Astrocyte (in vitro differentiated cells and primary cell): ENCODE measurements around the gene MSI1. TPM values are rescaled to one million over a fixed set of nuclear protein-coding genes. Genes with fewer than 3 reads are reported as not detected.

ENCODE experiments used
- DNase-seq: peaks from one replicate; pipeline ENCODE4 v3.0.0-alpha.2; 2010; ENCODE audit warnings: low read depth
- FAIRE-seq: peaks from 2 replicates; lab custom pipeline; 2011; peaks lifted over from hg19 to GRCh38; lab: Jason Lieb, UNC
- H2AFZ ChIP-seq: 2 replicates; pipeline ENCODE4 v1.6.0; 2012; ENCODE audit warnings: low read depth, low read length, inconsistent platforms
- H3K27ac ChIP-seq: 2 replicates; pipeline ENCODE4 v1.5.1; 2011; ENCODE audit warnings: low read depth, low read length, inconsistent platforms
- H3K27me3 ChIP-seq: 2 replicates; pipeline ENCODE4 v1.6.0; 2011; ENCODE audit warnings: low read length, inconsistent platforms; ENCODE audit not compliant: insufficient read depth
- H3K36me3 ChIP-seq: 2 replicates; pipeline ENCODE4 v1.5.1; 2011; ENCODE audit warnings: low read length, inconsistent platforms; ENCODE audit not compliant: insufficient read depth
- H3K4me1 ChIP-seq: 2 replicates; pipeline ENCODE4 v1.5.1; 2011; ENCODE audit warnings: low read length, inconsistent platforms; ENCODE audit not compliant: insufficient read depth
- H3K4me2 ChIP-seq: 2 replicates; pipeline ENCODE4 v1.6.0; 2012; ENCODE audit warnings: low read length, inconsistent platforms
- H3K4me3 ChIP-seq: 2 replicates; pipeline ENCODE4 v1.5.1; 2011; ENCODE audit warnings: low read depth, mild to moderate bottlenecking, low read length, inconsistent platforms; ENCODE audit not compliant: insufficient read depth
- H3K79me2 ChIP-seq: 2 replicates; pipeline ENCODE4 v1.6.0; 2012; ENCODE audit warnings: mild to moderate bottlenecking, low read length, inconsistent platforms; ENCODE audit not compliant: insufficient read depth
- H3K9ac ChIP-seq: 2 replicates; pipeline ENCODE4 v1.6.0; 2012; ENCODE audit warnings: mild to moderate bottlenecking, low read length, inconsistent platforms
- H3K9me3 ChIP-seq: 2 replicates; pipeline ENCODE4 v1.5.1; 2012; ENCODE audit warnings: low read depth, mild to moderate bottlenecking, low read length, inconsistent platforms; ENCODE audit not compliant: insufficient read depth
- H4K20me1 ChIP-seq: 2 replicates; pipeline ENCODE4 v1.6.0; 2012; ENCODE audit warnings: low read length, inconsistent platforms; ENCODE audit not compliant: insufficient read depth
- H3K27ac Mint-ChIP-seq: one replicate; pipeline ENCODE4 v1.8.0; 2021; ENCODE audit warnings: mild to moderate bottlenecking, mixed read lengths; ENCODE audit not compliant: unreplicated experiment
- H3K27me3 Mint-ChIP-seq: one replicate; pipeline ENCODE4 v1.8.0; 2021; ENCODE audit warnings: low read depth, mixed read lengths; ENCODE audit not compliant: unreplicated experiment
- H3K36me3 Mint-ChIP-seq: one replicate; pipeline ENCODE4 v1.8.0; 2021; ENCODE audit warnings: low read depth, mixed read lengths; ENCODE audit not compliant: unreplicated experiment
- H3K4me1 Mint-ChIP-seq: one replicate; pipeline ENCODE4 v1.8.0; 2021; ENCODE audit warnings: low read depth, mixed read lengths; ENCODE audit not compliant: unreplicated experiment
- H3K4me3 Mint-ChIP-seq: one replicate; pipeline ENCODE4 v1.8.0; 2021; ENCODE audit warnings: mild to moderate bottlenecking, moderate library complexity, mixed read lengths; ENCODE audit not compliant: unreplicated experiment
- H3K9me3 Mint-ChIP-seq: one replicate; pipeline ENCODE4 v1.8.0; 2021; ENCODE audit warnings: mild to moderate bottlenecking, mixed read lengths; ENCODE audit not compliant: unreplicated experiment
- CTCF ChIP-seq: IDR thresholded peaks from 2 replicates; pipeline ENCODE4 v1.5.1; 2011; ENCODE audit warnings: low read depth, mild to moderate bottlenecking, inconsistent platforms, low read length, moderate library complexity; ENCODE audit not compliant: insufficient read depth
- EZH2 ChIP-seq: IDR thresholded peaks from 2 replicates; pipeline ENCODE4 v1.6.1; 2012; ENCODE audit warnings: mild to moderate bottlenecking, low read length, inconsistent platforms; ENCODE audit not compliant: insufficient read depth
- total RNA-seq: library from RNA; stranded (reverse); gene quantifications from 2 replicates; pipeline ENCODE4 v1.2.1, GENCODE V29; 2021

Gene MSI1
- total RNA-seq, 1 donor from 2014 or later, result 16.0 TPM

GRCh38 chr12:120346681-120347080 is 22.3 kb downstream of the MSI1 start:
- H3K27ac ChIP-seq, result no peak overlapping the region
- no peaks in the 10 kb centered on the region for H3K9me3 ChIP-seq
- Mint-ChIP-seq H3K36me3 (peaks cover 7% of the 10 kb centered on the region), H3K4me3 (no peak overlapping the region), H3K27me3 (no peaks in the 10 kb centered on the region), H3K27ac (no peak overlapping the region), H3K4me1 (no peaks in the 10 kb centered on the region), H3K9me3 (no peaks in the 10 kb centered on the region)
- H2AFZ ChIP-seq, result no peak overlapping the region
- no peaks in the 10 kb centered on the region for H3K27me3 ChIP-seq
- no peak overlapping the region for H3K4me3 ChIP-seq
- no peaks in the 10 kb centered on the region for H3K36me3 ChIP-seq
- no peaks in the 10 kb centered on the region for H3K79me2 ChIP-seq
- no peak for FAIRE-seq
- no peak overlapping the region for H3K9ac ChIP-seq
- H4K20me1 ChIP-seq, result no peaks in the 10 kb centered on the region
- no peak for DNase-seq
- no peaks in the 10 kb centered on the region for H3K4me1 ChIP-seq
- H3K4me2 ChIP-seq, result no peak overlapping the region
- TF ChIP-seq EZH2 (no peak), CTCF (no peak)

GRCh38 chr12:120346031-120346430 is 22.9 kb downstream of the MSI1 start:
- TF ChIP-seq CTCF (no peak), EZH2 (no peak)
- no peak overlapping the region for H3K4me2 ChIP-seq
- Mint-ChIP-seq H3K9me3 (no peaks in the 10 kb centered on the region), H3K4me3 (no peak overlapping the region), H3K36me3 (peaks cover 7% of the 10 kb centered on the region), H3K27ac (no peak overlapping the region), H3K27me3 (no peaks in the 10 kb centered on the region), H3K4me1 (no peaks in the 10 kb centered on the region)
- H2AFZ ChIP-seq, result no peak overlapping the region
- H3K4me1 ChIP-seq, result no peaks in the 10 kb centered on the region
- no peaks in the 10 kb centered on the region for H3K36me3 ChIP-seq
- no peak overlapping the region for H3K9ac ChIP-seq
- no peaks in the 10 kb centered on the region for H4K20me1 ChIP-seq
- H3K27me3 ChIP-seq, result no peaks in the 10 kb centered on the region
- no peaks in the 10 kb centered on the region for H3K9me3 ChIP-seq
- H3K79me2 ChIP-seq, result no peaks in the 10 kb centered on the region
- H3K4me3 ChIP-seq, result no peak overlapping the region
- H3K27ac ChIP-seq, result no peak overlapping the region
- FAIRE-seq (no peak), DNase-seq (no peak)

- no peaks in the 10 kb centered on the region for H3K27me3 Mint-ChIP-seq
- Histone ChIP-seq H3K9ac (no peak overlapping the region), H4K20me1 (no peaks in the 10 kb centered on the region), H3K4me1 (no peaks in the 10 kb centered on the region), H3K27me3 (no peaks in the 10 kb centered on the region), H3K4me3 (no peak overlapping the region), H3K79me2 (no peaks in the 10 kb centered on the region), H3K9me3 (no peaks in the 10 kb centered on the region), H2AFZ (no peak overlapping the region), H3K27ac (no peak overlapping the region), H3K4me2 (no peak overlapping the region), H3K36me3 (no peaks in the 10 kb centered on the region)
- no peaks in the 10 kb centered on the region for H3K4me1 Mint-ChIP-seq
- DNase-seq (no peak), FAIRE-seq (no peak)
- no peaks in the 10 kb centered on the region for H3K9me3 Mint-ChIP-seq
- no peak for TF ChIP-seq EZH2
- no peak for TF ChIP-seq CTCF
- H3K4me3 Mint-ChIP-seq, result no peak overlapping the region
- H3K36me3 Mint-ChIP-seq, result peaks cover 7% of the 10 kb centered on the region
- H3K27ac Mint-ChIP-seq, result no peak overlapping the region
Measured at GRCh38 chr12:120343692-120344091, 25.3 kb downstream of the MSI1 start.
